ENCODE results near the gene SYCP2L. TPM values are rescaled to one million over a fixed set of nuclear protein-coding genes. Genes with fewer than 3 reads are reported as not detected.
"Not testable (repeated sequence)": the region's sequence is repeated elsewhere in the genome, so short reads cannot be mapped to it uniquely, and the experiment has no call there.

Gene SYCP2L
- total RNA-seq, 1 experiment from 2014 or later: 4.9 TPM

DNA sequence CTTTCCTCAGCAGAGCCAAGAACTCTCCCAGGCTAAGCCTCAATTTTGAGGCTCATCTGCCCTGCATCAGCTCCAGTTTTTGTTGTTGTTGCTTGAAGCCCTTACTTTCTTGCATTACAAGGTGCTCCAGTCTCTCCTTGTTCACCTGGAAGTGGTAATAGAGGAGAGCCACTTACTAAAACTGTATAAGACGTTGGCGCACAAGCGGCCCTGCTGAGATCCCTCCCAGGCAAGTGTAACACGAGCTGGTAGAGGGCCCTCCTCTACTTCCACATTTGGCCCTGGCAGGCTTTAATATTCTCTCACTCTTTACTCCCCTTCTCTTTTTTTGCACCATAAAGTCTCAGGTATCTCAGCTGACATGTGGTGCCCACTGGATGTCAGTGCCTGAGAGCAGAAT is 24.5 kb upstream of the SYCP2L start:
- Histone ChIP-seq H3K4me1 (ENCODE audit: control insufficient read depth in 1 of 2, insufficient read depth in 2 of 2, low read length in 2 of 2) (no peaks in the 10 kb centered on the region), H4K20me1 (ENCODE audit: insufficient read depth) (no peaks in the 10 kb centered on the region), H3K4me3 (replicated peaks in 1 of 2; ENCODE audit: low read depth in 1 of 2, low read length in 2 of 2) (no peak overlapping the region), H3K9ac (ENCODE audit: low read length) (no peak overlapping the region), H3K79me2 (ENCODE audit: insufficient read depth, low read length) (no peaks in the 10 kb centered on the region), H3K9me3 (ENCODE audit: control insufficient read depth in 1 of 2, insufficient read depth in 1 of 2, low read depth in 1 of 2, low read length in 2 of 2) (no peaks in the 10 kb centered on the region), H3K27ac (ENCODE audit: low read depth, low read length) (no peak overlapping the region), H2AFZ (ENCODE audit: low read depth, low read length, poor library complexity, severe bottlenecking) (no peak overlapping the region), H3K36me3 (ENCODE audit: control insufficient read depth in 1 of 2, insufficient read depth in 2 of 2, low read length in 2 of 2) (no peaks in the 10 kb centered on the region), H3K9me2 (ENCODE audit: insufficient read depth) (no peaks in the 10 kb centered on the region), H3K27me3 (ENCODE audit: insufficient read depth, low read length) (no peaks in the 10 kb centered on the region), H3K4me2 (ENCODE audit: low read length) (no peak overlapping the region)
- no peak for ATAC-seq
- no TSS peak for BruUV-seq (replicated peaks)
- POLR2A ChIA-PET: no interaction called here
- CTCF ChIA-PET: no interaction called here
- no peak for DNase-seq (ENCODE audit: low read depth, low spot score)
- RAD21 ChIA-PET (ENCODE audit: low non-redundant PET in 1 of 2, low total read pairs in 2 of 2, uncharacterized antibody in 2 of 2, unreplicated experiment in 2 of 2): no interaction called here
- TF ChIP-seq, protein P1, sequence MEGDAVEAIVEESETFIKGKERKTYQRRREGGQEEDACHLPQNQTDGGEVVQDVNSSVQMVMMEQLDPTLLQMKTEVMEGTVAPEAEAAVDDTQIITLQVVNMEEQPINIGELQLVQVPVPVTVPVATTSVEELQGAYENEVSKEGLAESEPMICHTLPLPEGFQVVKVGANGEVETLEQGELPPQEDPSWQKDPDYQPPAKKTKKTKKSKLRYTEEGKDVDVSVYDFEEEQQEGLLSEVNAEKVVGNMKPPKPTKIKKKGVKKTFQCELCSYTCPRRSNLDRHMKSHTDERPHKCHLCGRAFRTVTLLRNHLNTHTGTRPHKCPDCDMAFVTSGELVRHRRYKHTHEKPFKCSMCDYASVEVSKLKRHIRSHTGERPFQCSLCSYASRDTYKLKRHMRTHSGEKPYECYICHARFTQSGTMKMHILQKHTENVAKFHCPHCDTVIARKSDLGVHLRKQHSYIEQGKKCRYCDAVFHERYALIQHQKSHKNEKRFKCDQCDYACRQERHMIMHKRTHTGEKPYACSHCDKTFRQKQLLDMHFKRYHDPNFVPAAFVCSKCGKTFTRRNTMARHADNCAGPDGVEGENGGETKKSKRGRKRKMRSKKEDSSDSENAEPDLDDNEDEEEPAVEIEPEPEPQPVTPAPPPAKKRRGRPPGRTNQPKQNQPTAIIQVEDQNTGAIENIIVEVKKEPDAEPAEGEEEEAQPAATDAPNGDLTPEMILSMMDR (IDR thresholded peaks at IDR 0.05 in 2 of 3, conservative IDR thresholded peaks at IDR 0.05 in 1 of 3; ENCODE audit: borderline replicate concordance in 1 of 3, insufficient read depth in 1 of 3, low read depth in 2 of 3, low read length in 2 of 3): no peak
- TF ChIP-seq ZFX (IDR thresholded peaks at IDR 0.05) (no peak), RAD21 (IDR thresholded peaks at IDR 0.05; ENCODE audit: low read depth) (no peak), CEBPB (IDR thresholded peaks at IDR 0.05; ENCODE audit: low read depth) (no peak), YY1 (IDR thresholded peaks at IDR 0.05; ENCODE audit: extremely low read depth, insufficient replicate concordance, low read depth, low read length) (no peak), POLR2AphosphoS5 (IDR thresholded peaks at IDR 0.05; ENCODE audit: low read depth, low read length) (no peak), SIN3A (IDR thresholded peaks at IDR 0.05; ENCODE audit: low read depth) (no peak)
- TF ChIP-seq, protein P2, sequence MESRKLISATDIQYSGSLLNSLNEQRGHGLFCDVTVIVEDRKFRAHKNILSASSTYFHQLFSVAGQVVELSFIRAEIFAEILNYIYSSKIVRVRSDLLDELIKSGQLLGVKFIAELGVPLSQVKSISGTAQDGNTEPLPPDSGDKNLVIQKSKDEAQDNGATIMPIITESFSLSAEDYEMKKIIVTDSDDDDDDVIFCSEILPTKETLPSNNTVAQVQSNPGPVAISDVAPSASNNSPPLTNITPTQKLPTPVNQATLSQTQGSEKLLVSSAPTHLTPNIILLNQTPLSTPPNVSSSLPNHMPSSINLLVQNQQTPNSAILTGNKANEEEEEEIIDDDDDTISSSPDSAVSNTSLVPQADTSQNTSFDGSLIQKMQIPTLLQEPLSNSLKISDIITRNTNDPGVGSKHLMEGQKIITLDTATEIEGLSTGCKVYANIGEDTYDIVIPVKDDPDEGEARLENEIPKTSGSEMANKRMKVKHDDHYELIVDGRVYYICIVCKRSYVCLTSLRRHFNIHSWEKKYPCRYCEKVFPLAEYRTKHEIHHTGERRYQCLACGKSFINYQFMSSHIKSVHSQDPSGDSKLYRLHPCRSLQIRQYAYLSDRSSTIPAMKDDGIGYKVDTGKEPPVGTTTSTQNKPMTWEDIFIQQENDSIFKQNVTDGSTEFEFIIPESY (IDR thresholded peaks at IDR 0.05; ENCODE audit: extremely low read depth, insufficient replicate concordance, low read length): no peak
- TF ChIP-seq, protein P3, sequence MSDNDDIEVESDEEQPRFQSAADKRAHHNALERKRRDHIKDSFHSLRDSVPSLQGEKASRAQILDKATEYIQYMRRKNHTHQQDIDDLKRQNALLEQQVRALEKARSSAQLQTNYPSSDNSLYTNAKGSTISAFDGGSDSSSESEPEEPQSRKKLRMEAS (IDR thresholded peaks at IDR 0.05): no peak
- intact Hi-C loops (cut with micrococcal nuclease): no loop called here

DNA sequence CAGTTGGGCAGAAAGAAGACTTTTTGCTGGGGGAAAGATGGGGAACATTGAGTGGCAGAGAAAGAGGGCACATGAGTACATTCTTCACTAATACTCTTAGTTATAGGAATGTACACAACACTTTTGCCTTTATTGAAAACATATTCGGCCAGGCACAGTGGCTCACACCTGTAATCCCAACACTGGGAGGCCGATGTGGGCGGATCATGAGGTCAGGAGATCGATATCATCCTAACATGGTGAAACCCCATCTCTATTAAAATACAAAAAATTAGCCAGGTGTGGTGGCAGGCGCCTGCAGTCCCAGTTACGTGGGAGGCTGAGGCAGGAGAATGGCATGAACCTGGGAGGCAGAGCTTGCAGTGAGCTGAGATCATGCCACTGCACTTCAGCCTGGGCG is 23.8 kb upstream of the SYCP2L start:
- POLR2A ChIA-PET; ATAC-seq; H3K9me2 ChIP-seq (ENCODE audit: insufficient read depth); H3K4me1 ChIP-seq (ENCODE audit: control insufficient read depth in 1 of 2, insufficient read depth in 2 of 2, low read length in 2 of 2); H3K27ac ChIP-seq (ENCODE audit: low read depth, low read length); CTCF ChIA-PET; H3K4me2 ChIP-seq (ENCODE audit: low read length); RAD21 ChIA-PET (ENCODE audit: low non-redundant PET in 1 of 2, low total read pairs in 2 of 2, uncharacterized antibody in 2 of 2, unreplicated experiment in 2 of 2); BruUV-seq (replicated peaks); H3K79me2 ChIP-seq (ENCODE audit: insufficient read depth, low read length); DNase-seq (ENCODE audit: low read depth, low spot score); H4K20me1 ChIP-seq (ENCODE audit: insufficient read depth); H3K36me3 ChIP-seq (ENCODE audit: control insufficient read depth in 1 of 2, insufficient read depth in 2 of 2, low read length in 2 of 2); H3K27me3 ChIP-seq (ENCODE audit: insufficient read depth, low read length); H2AFZ ChIP-seq (ENCODE audit: low read depth, low read length, poor library complexity, severe bottlenecking); intact Hi-C loops (cut with micrococcal nuclease); H3K9ac ChIP-seq (ENCODE audit: low read length); H3K9me3 ChIP-seq (ENCODE audit: control insufficient read depth in 1 of 2, insufficient read depth in 1 of 2, low read depth in 1 of 2, low read length in 2 of 2); H3K4me3 ChIP-seq (replicated peaks in 1 of 2; ENCODE audit: low read depth in 1 of 2, low read length in 2 of 2): not testable (repeated sequence)

DNA sequence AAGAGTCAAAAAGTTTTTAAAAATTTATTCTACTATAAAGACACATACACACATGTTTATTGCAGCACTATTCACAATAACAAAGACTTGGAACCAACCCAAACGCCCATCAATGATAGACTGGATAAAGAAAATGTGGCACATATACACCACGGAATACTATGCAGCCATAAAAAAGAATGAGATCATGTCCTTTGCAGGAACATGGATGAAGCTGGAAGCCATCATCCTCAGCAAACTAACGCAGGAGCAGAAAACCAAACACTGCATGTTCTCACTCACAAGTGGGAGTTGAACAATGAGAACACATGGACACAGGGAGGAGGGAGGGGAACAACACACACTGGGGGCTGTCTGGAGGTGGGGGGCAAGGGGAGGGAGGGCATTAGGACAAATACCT is 20.1 kb upstream of the SYCP2L start:
- DNase-seq (ENCODE audit: low read depth, low spot score); BruUV-seq (replicated peaks); H3K27me3 ChIP-seq (ENCODE audit: insufficient read depth, low read length); H3K4me2 ChIP-seq (ENCODE audit: low read length); H3K79me2 ChIP-seq (ENCODE audit: insufficient read depth, low read length); H3K9me2 ChIP-seq (ENCODE audit: insufficient read depth); H3K36me3 ChIP-seq (ENCODE audit: control insufficient read depth in 1 of 2, insufficient read depth in 2 of 2, low read length in 2 of 2); ATAC-seq; H3K4me1 ChIP-seq (ENCODE audit: control insufficient read depth in 1 of 2, insufficient read depth in 2 of 2, low read length in 2 of 2); RAD21 ChIA-PET (ENCODE audit: low non-redundant PET in 1 of 2, low total read pairs in 2 of 2, uncharacterized antibody in 2 of 2, unreplicated experiment in 2 of 2); H4K20me1 ChIP-seq (ENCODE audit: insufficient read depth); H3K9ac ChIP-seq (ENCODE audit: low read length); CTCF ChIA-PET; H3K4me3 ChIP-seq (replicated peaks in 1 of 2; ENCODE audit: low read depth in 1 of 2, low read length in 2 of 2); H3K27ac ChIP-seq (ENCODE audit: low read depth, low read length); POLR2A ChIA-PET; H2AFZ ChIP-seq (ENCODE audit: low read depth, low read length, poor library complexity, severe bottlenecking); intact Hi-C loops (cut with micrococcal nuclease); H3K9me3 ChIP-seq (ENCODE audit: control insufficient read depth in 1 of 2, insufficient read depth in 1 of 2, low read depth in 1 of 2, low read length in 2 of 2): not testable (repeated sequence)
